Ovary (tissue), 3 donors: ENCODE measurements around the gene GRIK4.

ENCODE experiments used
- CTCF ChIP-seq, 3 donors: fragments of 450-650 bp in 2 of 3; fragments of 200-600 bp in 1 of 3; IDR thresholded peaks; one replicate each; pipeline versions ENCODE4 v1.5.1 to v1.8.0; 2016 to 2022; ENCODE audit warnings: antibody characterized with exemption in 3 of 3, mild to moderate bottlenecking in 1 of 3
- EP300 ChIP-seq: sonication (generic); formaldehyde crosslinking; IDR thresholded peaks from one replicate; pipeline ENCODE4 v1.6.1; 2017; ENCODE audit warnings: antibody characterized with exemption
- donor health status: DM: no; HTN: no; CAD: no.

- TF ChIP-seq EP300 (no peak), CTCF (IDR thresholded peaks at IDR 0.05) (no peak)
Observed at GRCh38 chr11:120546312-120547205, 35.0 kb downstream of the GRIK4 start.
